MCF 10A (cell line): Measurements from ENCODE around the gene STRIP2. TPM values are rescaled to one million over a fixed set of nuclear protein-coding genes. Genes with fewer than 3 reads are reported as not detected.

Experiments used
- BruUV-seq: library from RNA; stranded (reverse); fragments of 400-500 nt; replicated peaks from 2 replicates; lab custom pipeline; 2021; lab: Mats Ljungman, UMichigan
- CTCF ChIA-PET: fragments of 300-600 bp; sonication (Branson Sonifier 250); formaldehyde crosslinking; extraction: SDS; loops from one replicate; lab custom pipeline; 2021; ENCODE audit warnings: antibody characterized with exemption, inconsistent platforms; lab: Yijun Ruan, JAX
- POLR2A ChIA-PET: fragments of 300-600, 350-650 bp; sonication (Branson Sonifier 250); formaldehyde crosslinking; extraction: SDS; loops from one replicate; lab custom pipeline; 2020; ENCODE audit warnings: antibody characterized with exemption, inconsistent platforms; lab: Yijun Ruan, JAX
- DNase-seq: peaks from one replicate; pipeline ENCODE4 v3.0.0-alpha.2; 2018; ENCODE audit not compliant: unreplicated experiment
- H3K27ac Mint-ChIP-seq: one replicate; pipeline ENCODE4 v1.8.0; 2022; ENCODE audit warnings: mild to moderate bottlenecking, low read depth, mixed read lengths; ENCODE audit not compliant: unreplicated experiment
- H3K27me3 Mint-ChIP-seq: one replicate; pipeline ENCODE4 v1.8.0; 2022; ENCODE audit warnings: mixed read lengths; ENCODE audit not compliant: insufficient read depth, unreplicated experiment
- H3K36me3 Mint-ChIP-seq: one replicate; pipeline ENCODE4 v1.8.0; 2022; ENCODE audit warnings: mild to moderate bottlenecking, moderate library complexity, mixed read lengths; ENCODE audit not compliant: insufficient read depth, unreplicated experiment
- H3K4me1 Mint-ChIP-seq: one replicate; pipeline ENCODE4 v1.8.0; 2022; ENCODE audit warnings: mixed read lengths; ENCODE audit not compliant: insufficient read depth, unreplicated experiment
- H3K4me3 Mint-ChIP-seq: one replicate; pipeline ENCODE4 v1.8.0; 2022; ENCODE audit warnings: mild to moderate bottlenecking, moderate library complexity, mixed read lengths; ENCODE audit not compliant: unreplicated experiment
- H3K9me3 Mint-ChIP-seq: one replicate; pipeline ENCODE4 v1.8.0; 2022; ENCODE audit warnings: mixed read lengths; ENCODE audit not compliant: unreplicated experiment
- CTCF ChIP-seq: fragments of 200-600 bp; IDR thresholded peaks from one replicate; pipeline ENCODE4 v1.8.0; 2022; ENCODE audit warnings: antibody characterized with exemption, mild to moderate bottlenecking; ENCODE audit not compliant: unreplicated experiment
- intact Hi-C: fragments of 100-400 bp; cut with micrococcal nuclease; formaldehyde crosslinking; loops from 2 replicates; pipeline ENCODE4 v1.14.1; 2022
- total RNA-seq: library from RNA; stranded (reverse); gene quantifications from 2 replicates; pipeline ENCODE4 v1.2.3, GENCODE V29; 2022

STRIP2 gene
- total RNA-seq, 1 experiment from 2014 or later, result 6.3 TPM

- no peak overlapping the region for H3K27ac Mint-ChIP-seq
- H3K4me1 Mint-ChIP-seq, result peaks cover 11% of the 10 kb centered on the region
- no peak for TF ChIP-seq CTCF
- DNase-seq, result no peak
- no peaks in the 10 kb centered on the region for H3K9me3 Mint-ChIP-seq
- POLR2A ChIA-PET, result no interaction called here
- intact Hi-C loops, result no loop called here
- BruUV-seq, result no TSS peak
- H3K27me3 Mint-ChIP-seq, result no peaks in the 10 kb centered on the region
- no peak overlapping the region for H3K4me3 Mint-ChIP-seq
- CTCF ChIA-PET, result interaction anchor here (0.6 kb wide), 1 partner anchor 80 kb away, joined by 3 read pairs; no protein-coding TSS in a partner anchor
- peaks cover 12% of the 10 kb centered on the region for H3K36me3 Mint-ChIP-seq
Observed at GRCh38 chr7:129456421-129456820, 22.2 kb downstream of the STRIP2 start.

DNA sequence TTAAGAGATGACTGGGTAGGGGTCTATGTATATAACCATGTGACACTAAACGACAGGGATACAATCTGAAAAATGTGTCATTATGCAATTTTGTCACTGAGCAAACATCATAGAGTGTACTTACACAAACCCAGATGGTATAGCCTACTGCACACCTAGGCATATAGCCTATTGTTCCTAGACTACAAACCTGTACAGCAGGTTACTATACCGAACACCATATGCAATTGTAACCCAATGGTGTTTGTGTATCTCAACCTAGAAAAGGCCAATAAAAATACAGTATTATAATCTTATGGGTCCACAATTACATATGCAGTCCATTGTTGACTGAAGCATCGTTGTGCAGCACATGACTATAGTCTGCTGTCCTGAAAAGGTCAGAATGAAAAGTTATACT lies 22.9 kb downstream of the STRIP2 start:
- CTCF ChIA-PET, result no interaction called here

DNA sequence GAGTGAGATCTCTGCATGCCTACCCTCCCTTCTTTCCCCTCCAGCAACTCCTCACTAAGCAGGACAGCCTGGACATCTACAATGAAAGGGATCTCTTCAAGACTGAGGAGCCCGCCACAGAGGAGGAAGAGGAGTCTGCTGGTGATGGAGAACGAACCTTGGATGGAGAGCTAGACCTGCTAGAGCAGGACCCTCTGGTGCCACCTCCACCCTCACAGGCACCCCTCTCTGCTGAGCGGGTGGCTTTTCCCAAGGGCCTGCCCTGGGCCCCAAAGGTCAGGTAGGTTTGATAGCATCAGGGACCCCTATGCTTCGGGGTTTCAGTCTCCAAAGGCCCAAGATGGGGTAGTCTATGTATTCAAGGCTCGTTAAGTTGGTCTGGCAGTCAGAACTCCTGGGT lies 23.9 kb downstream of the STRIP2 start:
- no peak overlapping the region for H3K27ac Mint-ChIP-seq
- peaks cover 12% of the 10 kb centered on the region for H3K36me3 Mint-ChIP-seq
- intact Hi-C loops, result no loop called here
- no peaks in the 10 kb centered on the region for H3K9me3 Mint-ChIP-seq
- CTCF ChIA-PET, result interaction anchor here (0.7 to 1.3 kb wide), 2 partner anchors 70 to 367 kb away, joined by 3 to 5 read pairs; no protein-coding TSS in a partner anchor
- H3K4me1 Mint-ChIP-seq, result peaks cover 11% of the 10 kb centered on the region
- POLR2A ChIA-PET, result no interaction called here
- no TSS peak for BruUV-seq
- no peak overlapping the region for H3K4me3 Mint-ChIP-seq
- no peaks in the 10 kb centered on the region for H3K27me3 Mint-ChIP-seq
- DNase-seq, result no peak
- no peak for TF ChIP-seq CTCF

More for the DNA sequence above, 22.9 kb downstream of the STRIP2 start:
- intact Hi-C loops, result no loop called here
- Mint-ChIP-seq H3K4me1 (peaks cover 11% of the 10 kb centered on the region), H3K9me3 (no peaks in the 10 kb centered on the region), H3K4me3 (no peak overlapping the region), H3K27ac (no peak overlapping the region), H3K27me3 (no peaks in the 10 kb centered on the region), H3K36me3 (peaks cover 12% of the 10 kb centered on the region)
- POLR2A ChIA-PET, result no interaction called here
- no peak for DNase-seq
- TF ChIP-seq CTCF, result no peak
- no TSS peak for BruUV-seq

- Mint-ChIP-seq H3K36me3 (peaks cover 18% of the 10 kb centered on the region), H3K9me3 (no peaks in the 10 kb centered on the region), H3K27ac (no peak overlapping the region), H3K4me1 (no peaks in the 10 kb centered on the region), H3K4me3 (no peak overlapping the region), H3K27me3 (no peaks in the 10 kb centered on the region)
- DNase-seq, result no peak
- CTCF ChIA-PET, result interaction anchor here (0.6 to 3.0 kb wide), 5 partner anchors 10 to 183 kb away, joined by 3 to 9 read pairs (median 4); no protein-coding TSS in a partner anchor
- TF ChIP-seq CTCF, result no peak
- intact Hi-C loops, result no loop called here
- no TSS peak for BruUV-seq
- POLR2A ChIA-PET, result no interaction called here
Observed at GRCh38 chr7:129461809-129462208, 27.6 kb downstream of the STRIP2 start.
